T follicular helper cell (primary cell): ENCODE data around the gene APEH.

Source experiments
- DNase-seq: peaks from one replicate; pipeline ENCODE4 v3.0.0-alpha.2; 2020; ENCODE audit warnings: low read depth

The APEH gene

DNA sequence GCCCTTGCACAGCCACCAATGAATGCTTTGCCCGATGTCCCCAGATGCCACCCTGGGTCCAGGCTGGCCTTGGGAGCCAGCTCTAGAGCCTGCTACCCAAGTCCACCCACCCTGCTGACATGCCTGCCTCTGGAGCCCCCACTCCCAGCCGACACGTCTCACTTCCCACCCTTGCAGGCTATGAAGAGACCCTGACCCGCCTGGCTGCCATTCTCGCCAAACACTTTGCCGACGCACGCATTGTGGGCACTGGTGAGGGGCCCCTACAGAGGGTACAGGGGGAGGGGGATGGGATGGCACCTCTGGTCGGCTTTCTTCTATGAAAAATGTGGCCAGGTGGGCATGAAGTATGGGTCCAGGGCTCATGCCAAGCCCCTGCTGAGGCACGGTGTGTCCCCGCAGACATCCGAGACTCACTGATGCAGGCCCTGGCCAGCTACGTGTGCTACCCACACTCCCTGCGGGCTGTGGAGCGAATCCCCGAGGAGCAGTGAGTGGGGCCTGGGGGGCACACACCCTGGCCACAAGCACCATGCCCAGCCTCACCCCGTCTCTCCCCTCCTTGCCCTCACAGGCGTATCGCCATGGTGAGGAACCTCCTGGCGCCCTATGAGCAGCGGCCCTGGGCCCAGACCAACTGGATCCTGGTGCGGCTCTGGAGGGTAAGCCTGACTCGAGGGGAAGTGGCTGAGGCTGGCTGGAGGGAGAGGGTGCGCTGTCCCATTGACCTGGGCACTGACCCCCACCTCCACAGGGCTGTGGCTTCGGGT, 39.4 kb downstream of the APEH start:
- DNase-seq: no peak

GRCh38 chr3:49714728-49715550, 40.8 kb downstream of the APEH start:
- no peak for DNase-seq

DNA sequence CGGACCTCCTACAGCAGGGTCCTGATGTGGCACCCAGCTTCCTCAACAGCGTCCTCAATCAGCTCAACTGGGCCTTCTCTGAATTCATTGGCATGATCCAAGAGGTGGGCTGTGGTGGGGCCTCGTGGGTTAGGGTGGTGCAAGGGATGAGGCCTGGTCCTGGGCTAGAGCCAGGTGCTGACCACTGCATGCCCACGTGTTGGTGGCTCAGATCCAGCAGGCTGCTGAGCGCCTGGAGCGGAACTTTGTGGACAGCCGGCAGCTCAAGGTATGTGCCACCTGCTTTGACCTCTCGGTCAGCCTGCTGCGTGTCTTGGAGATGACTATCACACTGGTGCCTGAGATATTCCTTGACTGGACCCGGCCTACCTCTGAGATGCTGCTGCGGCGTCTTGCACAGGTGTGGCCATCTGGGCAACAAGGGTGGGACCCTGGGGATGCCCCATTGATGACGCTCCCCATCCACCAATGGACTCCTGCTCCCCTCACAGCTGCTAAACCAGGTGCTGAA, 41.5 kb downstream of the APEH start:
- DNase-seq: no peak

DNA sequence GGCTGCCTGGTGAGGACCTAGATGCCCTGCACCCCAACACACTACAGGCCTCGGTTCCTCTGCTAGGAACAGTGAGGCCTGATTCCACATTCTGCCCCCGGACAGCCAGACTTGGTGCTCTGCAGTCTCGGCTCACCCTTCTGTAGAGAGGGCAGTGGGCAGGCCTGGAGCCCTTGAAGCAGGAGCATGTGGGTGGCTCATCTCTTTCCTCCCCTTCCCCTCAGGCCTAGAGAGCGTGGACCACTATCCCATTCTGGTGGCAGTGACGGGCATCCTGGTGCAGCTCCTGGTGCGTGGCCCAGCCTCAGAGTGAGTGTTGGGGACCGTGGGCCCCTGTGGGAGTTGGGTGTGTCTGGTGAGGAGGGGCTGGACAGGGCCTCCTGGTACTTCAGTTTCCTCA, 42.0 kb downstream of the APEH start:
- no peak for DNase-seq

GRCh38 chr3:49716691-49717210, 42.6 kb downstream of the APEH start:
- DNase-seq: no peak

- DNase-seq: no peak
Observed at GRCh38 chr3:49717211-49717958, 43.2 kb downstream of the APEH start.

DNA sequence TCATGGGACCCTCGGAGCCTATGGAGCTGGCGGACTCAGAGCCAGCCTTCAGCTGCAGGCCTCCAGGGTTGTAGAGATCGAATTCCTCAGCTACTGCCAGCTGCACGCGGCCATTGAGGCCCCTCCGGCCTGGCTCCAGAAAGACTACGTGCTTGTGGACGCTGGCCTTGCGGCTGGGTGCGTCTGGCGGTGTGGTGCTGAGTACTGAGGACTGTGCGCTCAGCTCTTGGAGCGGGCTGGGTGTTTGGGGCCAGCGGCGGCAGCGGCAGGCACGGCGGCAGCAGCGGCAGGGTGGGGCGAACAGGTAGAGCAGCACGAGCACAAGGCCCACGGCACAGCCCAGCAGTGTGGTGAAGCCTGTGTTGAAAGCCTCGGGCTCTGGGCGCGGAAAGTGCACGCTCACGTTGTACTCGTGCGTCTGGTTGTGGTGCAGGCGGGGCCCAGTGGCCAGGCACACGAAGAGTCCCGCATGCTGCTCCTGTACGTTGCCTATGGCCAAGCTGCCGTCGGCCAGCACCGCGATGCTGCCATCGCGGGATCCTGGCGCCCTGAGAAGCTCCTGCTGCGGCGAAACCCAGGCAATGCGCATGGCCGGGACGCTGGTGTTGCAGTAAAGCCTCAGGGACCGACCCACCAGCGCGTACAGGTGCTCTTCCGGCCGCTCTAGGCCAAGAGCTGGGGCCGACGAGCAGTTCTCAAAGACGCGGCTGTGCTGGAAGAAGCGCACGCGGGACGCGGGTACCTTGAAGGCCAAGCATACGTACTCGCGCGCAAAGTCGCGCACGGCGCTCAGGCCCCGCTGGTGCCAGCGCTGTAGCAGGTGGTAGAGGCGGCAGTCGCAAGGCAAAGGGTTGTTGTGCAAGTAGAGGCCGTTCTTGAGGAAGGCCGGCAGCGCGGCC, 44.1 kb downstream of the APEH start:
- no peak for DNase-seq

DNA sequence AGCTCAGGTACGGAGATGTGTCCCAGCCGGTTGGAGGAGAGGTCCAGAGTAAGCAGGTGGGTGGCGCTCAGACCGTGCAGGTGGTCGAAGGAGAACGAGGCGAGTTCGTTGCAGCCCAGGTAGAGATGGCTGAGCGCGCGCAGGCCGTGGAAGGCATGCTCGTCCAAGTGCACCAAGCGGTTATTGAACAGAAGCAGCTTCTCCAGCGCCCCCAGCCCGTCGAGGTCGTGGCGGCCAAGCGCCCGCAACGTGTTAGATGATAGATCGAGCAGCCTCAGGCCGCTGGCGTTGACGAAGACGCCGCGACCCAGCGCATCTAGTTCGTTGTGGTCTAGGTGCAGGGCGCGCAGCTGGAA, 44.7 kb downstream of the APEH start:
- DNase-seq: no peak

DNA sequence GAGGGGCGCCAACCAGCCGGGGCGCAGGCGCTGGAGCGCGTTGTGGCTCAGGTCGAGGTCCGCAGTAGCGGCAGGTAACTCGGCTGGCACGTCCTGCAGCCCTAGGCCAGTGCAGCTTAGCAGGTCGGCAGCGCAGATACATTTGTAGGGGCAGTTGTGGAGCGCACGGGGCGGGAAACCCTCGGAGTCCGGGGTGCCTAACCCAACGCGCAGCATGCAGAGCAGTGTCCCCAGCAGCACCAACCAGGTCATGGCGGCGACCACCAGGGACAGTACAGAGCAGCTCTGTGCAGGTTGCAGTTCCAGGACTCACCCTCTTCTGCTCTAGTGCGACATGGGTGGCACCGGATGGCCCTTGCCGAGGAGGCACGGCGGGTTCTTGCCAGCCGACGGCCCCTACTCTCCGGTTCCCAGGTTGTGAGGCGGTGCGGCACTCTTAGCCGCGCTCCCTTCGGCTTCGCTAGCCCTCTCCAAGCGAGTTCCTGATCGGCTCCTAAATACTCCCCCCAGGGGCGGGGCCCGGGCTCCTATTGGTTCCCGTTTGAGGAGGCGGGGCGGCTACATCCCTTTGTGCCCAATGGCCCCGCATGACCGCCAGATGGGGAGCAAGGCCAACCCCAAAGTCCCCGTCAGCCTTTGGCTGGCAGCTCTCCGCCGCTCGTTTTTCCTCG, 45.2 kb downstream of the APEH start, which contains the start of gene AMIGO3:
Gene AMIGO3 (minus strand): TSS at position 471 of the 671 bp plus-strand sequence. CDS start 219 bp downstream, at position 252.
- DNase-seq: peak; percentile 86

DNA sequence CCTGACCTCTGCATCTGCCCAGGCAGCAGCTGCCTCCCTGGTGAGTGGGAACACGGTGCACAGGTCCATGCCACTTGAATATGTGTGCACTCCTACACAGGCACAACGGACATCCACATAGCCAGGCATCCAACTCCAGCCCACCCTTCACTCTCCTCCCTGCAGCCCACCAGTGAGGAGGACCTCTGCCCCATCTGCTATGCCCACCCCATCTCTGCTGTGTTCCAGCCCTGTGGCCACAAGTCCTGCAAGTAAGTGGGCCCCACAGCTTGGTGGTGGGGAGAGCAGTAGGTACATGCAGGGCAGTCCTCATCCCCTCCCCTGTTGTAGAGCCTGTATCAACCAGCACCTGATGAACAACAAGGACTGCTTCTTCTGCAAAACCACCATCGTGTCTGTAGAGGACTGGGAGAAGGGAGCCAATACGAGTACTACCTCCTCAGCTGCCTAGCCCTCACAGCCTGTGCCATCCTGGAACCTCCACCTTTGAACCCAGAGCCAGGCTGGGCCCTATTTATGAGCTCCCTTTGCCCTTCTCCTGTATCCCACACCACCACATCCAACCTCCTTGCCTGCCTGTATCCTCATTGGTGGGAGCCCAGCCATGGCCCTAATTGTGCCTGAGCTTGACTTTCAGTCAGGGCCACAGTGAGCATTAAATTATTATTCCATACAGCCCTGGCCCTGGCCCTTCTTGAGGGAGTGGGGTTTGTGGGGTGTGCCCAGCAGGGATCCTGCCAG, 46.9 kb downstream of the APEH start:
- DNase-seq: no peak

GRCh38 chr3:49721596-49721895, 47.4 kb downstream of the APEH start:
- no peak for DNase-seq

GRCh38 chr3:49721896-49722781, 48.0 kb downstream of the APEH start:
- no peak for DNase-seq

GRCh38 chr3:49722896-49723295, 48.7 kb downstream of the APEH start:
- DNase-seq: no peak

DNA sequence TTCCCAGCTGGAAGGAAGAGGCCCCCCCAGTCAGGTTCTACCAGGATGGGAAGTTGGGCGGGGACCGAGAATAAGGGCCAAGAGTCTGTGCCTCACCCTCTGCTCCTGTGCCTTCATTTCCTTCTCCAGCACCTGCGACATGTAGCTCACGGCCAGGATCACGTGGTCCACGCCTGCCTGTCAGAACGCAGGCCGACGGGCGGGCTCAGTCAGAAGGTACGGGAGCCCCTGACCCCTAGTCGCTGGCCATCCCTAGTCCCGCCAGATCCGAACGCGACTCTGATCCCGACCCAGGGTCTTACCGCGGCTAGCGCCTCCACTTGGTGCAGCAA, 49.1 kb downstream of the APEH start:
- peak; percentile 56 for DNase-seq

GRCh38 chr3:49723628-49724551, 49.7 kb downstream of the APEH start, which contains the start of gene GMPPB:
GMPPB (minus strand) TSS chr3:49723951; CDS start chr3:49723726, 225 bp downstream.
- DNase-seq: peak; percentile 86

DNA sequence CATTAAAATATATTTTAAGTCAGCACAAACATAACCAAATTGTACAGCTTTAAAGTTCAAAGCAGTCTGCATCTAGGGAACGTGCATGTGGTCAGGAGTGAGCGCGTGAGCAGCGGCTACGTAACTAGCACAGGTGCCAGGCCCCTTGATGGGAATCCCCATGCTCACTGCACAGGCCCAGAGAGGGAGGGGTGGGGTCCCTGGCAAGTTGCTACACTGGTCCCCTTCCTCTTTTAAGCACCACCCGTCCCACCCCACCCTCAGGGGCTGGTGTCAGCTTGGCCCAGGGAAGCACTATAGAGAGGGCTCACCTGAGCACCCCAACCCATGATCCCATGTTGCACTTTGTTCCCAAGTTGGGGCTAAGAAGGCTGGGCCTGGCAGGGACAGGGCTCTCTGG, 50.4 kb downstream of the APEH start:
- peak; percentile 41 for DNase-seq

GRCh38 chr3:49725906-49726681, 51.9 kb downstream of the APEH start:
- DNase-seq: no peak
